ENCODE data around the gene ANKZF1.
"Not testable (repeated sequence)": the region's sequence is repeated elsewhere in the genome, so short reads cannot be mapped to it uniquely, and the experiment has no call there.

The ANKZF1 gene

GRCh38 chr2:219254590-219255201 is 25.1 kb downstream of the ANKZF1 start:
- DNase-seq: no peak

DNA sequence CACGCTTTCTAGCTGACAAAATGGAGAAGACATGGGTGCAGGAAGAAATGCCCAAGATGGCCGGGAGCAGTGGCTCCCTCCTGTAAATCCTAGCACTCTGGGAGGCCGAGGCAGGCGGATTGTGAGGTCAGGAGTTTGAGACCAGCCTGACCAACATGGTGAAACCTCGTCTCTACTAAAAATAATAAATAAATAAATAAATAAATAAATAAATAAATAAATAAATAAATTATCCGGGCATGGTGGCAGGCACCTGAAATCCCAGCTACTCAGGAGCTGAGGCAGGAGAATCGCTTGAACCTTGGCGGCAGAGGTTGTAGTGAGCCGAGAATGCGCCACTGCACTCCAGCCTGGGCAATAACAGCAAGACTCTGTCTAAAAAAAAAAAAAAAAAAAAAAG is 29.3 kb downstream of the ANKZF1 start:
- DNase-seq: not testable (repeated sequence)

- DNase-seq: no peak
Observed at GRCh38 chr2:219261024-219261855, 31.6 kb downstream of the ANKZF1 start.

DNA sequence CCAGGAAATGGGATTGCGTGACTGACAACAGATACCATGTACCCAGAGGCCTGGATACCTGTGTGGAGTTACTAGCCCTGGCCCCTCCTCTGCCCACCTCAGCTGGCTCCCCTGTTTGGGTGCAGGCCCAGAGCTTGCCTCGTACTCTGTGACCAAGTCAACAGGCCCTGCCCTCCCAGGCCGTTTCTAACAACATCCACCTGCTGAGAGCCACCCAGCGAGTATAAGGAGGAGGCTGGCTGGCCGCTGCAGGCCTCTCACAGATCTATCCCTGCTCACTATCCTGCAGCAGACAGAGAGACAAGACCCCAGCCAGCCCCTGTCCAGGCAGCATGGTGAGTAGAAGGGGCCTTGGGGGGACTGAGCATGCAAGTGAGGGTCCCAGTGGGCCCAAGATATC is 36.6 kb downstream of the ANKZF1 start:
- DNase-seq: no peak

DNA sequence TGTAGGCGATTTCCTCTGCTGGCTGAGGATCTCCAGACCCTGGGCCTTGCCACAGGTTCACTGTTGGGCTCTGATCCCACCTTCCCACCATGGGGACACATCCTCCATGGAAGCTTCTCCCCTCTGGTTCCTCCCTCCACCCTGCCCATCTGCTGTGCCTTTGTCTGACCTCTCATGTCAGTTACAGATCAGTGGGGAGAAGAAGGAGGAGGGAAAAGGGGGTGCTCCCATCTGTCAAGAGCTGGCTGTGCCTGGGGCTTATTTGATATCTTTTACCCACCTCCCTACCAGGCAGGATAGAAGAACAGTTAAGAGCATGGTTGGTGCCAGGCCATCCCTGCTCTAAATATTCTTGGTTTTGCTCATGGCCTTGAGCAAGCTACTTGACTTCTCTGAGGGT is 37.3 kb downstream of the ANKZF1 start:
- no peak for DNase-seq

- no peak for DNase-seq
Observed at GRCh38 chr2:219268294-219268693, 38.7 kb downstream of the ANKZF1 start.

GRCh38 chr2:219269362-219270054 is 39.9 kb downstream of the ANKZF1 start:
- DNase-seq: no peak

- DNase-seq: no peak
Observed at GRCh38 chr2:219270055-219270372, 40.4 kb downstream of the ANKZF1 start.

DNA sequence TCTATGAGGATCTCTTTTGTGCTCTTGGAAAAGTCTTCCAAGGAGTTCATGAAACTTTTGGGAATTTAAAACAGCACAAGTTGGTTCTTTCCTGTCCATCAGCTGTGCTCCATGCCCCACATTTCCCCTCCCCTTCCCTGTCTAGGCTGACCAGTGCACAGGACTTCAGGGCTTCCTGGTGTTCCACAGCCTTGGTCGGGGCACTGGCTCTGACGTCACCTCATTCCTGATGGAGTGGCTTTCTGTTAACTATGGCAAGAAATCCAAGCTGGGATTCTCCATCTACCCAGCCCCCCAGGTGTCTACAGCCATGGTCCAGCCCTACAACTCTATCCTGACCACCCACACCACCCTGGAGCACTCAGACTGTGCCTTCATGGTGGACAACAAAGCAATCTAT is 41.4 kb downstream of the ANKZF1 start:
- DNase-seq: no peak

- no peak for DNase-seq
Observed at GRCh38 chr2:219272356-219272755, 42.8 kb downstream of the ANKZF1 start.

DNA sequence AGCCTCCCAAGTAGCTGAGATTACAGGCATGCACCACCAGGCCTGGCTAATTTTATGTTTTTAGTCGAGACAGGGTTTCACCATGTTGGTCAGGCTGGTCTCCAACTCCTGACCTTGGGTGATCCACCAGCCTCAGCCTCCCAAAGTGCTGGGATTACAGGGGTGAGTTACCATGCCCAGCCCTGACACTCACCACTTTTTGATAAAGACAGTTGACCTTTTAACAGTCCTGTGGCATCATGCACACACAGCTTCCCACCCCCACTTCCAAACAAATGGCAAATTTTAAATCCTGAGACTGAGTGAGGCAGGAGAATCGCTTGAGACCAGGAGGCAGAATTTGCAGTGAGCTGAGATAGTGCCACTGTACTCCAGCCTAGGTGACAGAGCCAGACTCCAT is 43.4 kb downstream of the ANKZF1 start:
- DNase-seq: no peak

DNA sequence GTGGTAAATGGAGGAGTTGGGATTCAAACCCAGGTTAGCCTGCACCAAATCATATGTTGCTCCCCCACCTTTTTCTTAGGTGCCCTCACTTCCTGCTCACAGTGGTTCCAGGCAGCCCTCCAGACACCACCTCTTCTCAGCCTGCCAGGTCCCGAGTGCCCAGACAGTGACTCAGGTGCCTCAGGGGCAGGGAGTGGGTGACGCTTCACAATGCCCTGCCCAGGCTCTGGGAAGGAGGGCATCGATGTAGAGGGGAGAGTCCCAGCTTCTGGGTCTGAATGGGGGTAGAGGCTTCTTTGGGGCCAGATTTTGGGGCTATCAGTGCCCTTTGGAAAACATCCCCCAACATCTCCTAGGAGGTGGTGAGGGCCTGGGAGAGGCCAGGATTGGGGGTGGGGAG is 44.3 kb downstream of the ANKZF1 start:
- no peak for DNase-seq

DNA sequence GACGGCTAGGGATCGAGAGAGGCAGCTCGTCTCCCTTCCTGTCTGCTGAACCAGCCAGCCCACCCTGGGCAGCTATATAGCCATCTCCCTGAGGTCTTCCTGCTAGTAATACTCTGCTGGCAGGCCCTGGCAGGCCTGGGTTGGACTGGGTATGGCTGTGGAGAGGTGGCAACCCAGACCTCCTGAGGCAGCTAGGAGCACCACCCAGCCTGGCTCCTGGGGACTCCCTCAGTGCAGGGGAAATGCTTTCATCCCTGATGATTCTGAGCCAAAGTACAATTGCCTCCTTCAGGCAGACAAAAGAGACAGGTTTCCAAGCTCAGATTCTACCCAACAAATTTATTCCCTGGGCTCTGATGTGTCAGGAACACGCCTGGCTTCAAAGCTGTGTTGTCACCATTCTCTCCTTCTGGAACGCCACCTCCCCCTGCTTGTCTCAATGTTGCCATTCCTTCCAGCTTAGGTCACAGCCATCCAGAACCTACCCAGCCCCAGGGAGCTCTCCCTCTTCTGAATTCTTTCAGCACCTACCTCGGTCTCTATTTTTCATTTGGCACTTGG is 44.8 kb downstream of the ANKZF1 start:
- peak; percentile 83 for DNase-seq

DNA sequence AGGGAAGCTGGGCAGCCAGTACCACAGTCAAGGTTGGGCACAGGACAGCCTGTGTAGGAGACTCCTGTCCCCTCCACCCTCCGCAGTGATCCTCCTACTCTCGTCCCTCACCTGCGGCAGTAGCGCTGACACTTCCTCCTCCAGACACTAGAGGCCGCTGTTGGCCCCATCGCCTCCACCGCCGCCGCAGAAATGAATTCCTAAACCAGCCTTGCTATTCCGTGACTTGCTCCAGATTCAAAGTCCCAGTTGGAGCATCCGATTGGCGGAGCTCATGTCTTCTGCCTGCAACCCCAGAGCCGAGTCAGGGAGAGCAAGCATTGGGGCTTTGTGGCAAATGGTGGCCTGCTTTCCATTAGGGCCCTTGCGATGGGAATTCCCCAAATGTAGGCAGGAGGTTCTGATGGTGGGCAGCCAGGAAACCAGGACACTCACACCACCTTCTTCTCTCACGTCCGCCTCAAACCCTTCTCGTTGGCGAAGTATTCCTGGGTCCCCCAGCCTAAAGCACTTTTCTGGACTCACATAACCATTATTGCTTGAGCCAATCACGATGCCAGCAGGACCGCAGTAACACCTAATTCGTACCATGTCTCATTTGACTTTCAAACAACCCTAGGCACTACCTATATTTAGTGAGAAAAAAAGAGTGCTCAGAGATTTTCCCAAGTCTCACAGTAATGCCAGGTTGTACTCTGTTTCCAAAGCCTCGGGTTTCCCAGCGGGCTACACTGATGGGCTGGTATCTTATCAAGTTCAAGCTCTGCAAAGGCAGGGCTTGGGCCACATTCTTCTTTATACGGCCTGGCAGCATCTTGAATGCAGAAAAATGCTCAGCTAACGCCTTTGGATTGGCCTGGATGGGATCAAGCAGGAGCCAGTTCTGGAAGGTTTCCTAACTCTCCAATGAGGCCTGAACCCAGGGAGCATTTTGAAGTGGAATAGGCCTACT is 48.4 kb downstream of the ANKZF1 start:
- DNase-seq: peak; percentile 83

GRCh38 chr2:219278655-219279150 is 49.1 kb downstream of the ANKZF1 start:
- DNase-seq: no peak

GRCh38 chr2:219279151-219279915 is 49.7 kb downstream of the ANKZF1 start, which contains the start of gene DNAJB2:
TSS of gene DNAJB2 (plus strand) at chr2:219279366. CDS start at chr2:219279834, 468 bp downstream.
- peak; percentile 99 for DNase-seq

- DNase-seq: no peak
Observed at GRCh38 chr2:219279916-219280516, 50.4 kb downstream of the ANKZF1 start.

DNA sequence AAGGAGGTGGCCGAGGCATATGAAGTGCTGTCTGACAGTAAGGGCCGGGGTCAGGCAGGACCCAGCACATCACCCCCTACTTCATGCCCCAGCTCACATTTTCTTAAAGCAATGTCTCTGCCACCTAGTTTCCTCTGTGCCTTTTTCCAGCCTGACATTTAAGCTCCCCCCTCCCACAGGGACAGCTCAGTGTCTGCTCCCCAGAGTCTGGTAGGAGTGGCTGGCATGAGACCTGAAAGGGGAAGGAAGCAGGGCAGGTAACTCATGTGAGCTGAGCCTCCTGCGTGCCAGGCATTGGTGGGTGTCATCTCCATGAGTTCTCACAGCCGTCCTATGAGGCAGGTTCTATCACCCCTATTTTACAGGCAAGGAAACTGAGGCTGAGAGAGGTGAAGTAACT is 51.0 kb downstream of the ANKZF1 start:
- no peak for DNase-seq

DNA sequence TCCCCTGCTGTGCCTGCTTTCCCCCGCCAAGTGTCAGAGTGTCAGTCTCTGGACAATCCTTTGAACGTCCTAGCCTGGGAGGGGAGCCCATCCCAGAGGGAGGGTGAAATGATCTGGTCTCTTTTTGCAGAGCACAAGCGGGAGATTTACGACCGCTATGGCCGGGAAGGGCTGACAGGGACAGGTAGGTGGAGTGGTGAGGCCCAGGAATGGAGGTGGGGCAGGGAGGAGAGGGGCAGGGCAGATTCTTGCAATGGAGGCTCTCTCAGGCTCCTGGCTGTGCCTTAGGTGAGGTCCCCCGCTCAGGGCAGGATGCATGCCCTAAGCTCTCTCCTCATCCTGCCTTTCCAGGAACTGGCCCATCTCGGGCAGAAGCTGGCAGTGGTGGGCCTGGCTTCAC is 52.0 kb downstream of the ANKZF1 start:
- DNase-seq: no peak

DNA sequence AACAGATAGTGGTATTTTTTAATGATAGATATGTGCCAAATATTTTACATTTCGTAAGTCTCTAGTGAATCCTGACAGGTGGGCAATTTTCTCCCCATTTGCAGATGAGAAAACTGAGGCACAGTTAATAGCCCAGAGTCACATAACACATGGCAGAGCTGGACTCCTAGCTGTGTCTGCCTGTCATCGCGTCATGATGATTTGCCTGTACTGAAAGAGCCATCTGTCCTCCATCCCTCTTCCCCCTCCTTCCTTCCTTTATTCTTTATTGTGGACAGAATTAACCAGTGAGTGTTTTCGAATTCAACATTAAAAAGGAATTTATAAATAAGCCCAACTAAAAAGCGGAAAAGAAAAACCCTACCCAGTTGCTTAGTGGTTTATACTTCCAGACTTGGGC is 52.8 kb downstream of the ANKZF1 start:
- DNase-seq: no peak
